H9 (cell line): ENCODE results near the gene NAA10. TPM values are rescaled to one million over a fixed set of nuclear protein-coding genes. Genes with fewer than 3 reads are reported as not detected.

Source experiments
- DNase-seq: peaks from one replicate; pipeline ENCODE4 v3.0.0-alpha.2; 2017
- H2AFZ ChIP-seq: one replicate; pipeline ENCODE4 v1.6.1; 2013; ENCODE audit warnings: mild to moderate bottlenecking, low read length, control low read depth, moderate library complexity
- H2AK5ac ChIP-seq: 2 replicates; pipeline ENCODE4 v1.6.1; 2013; ENCODE audit warnings: low read length, control low read depth, mixed read lengths; ENCODE audit not compliant: insufficient read length
- H2BK120ac ChIP-seq: one replicate; pipeline ENCODE4 v1.6.1; 2013; ENCODE audit warnings: low read depth, mild to moderate bottlenecking, low read length, control low read depth, inconsistent platforms; ENCODE audit not compliant: poor library complexity, severe bottlenecking
- H2BK12ac ChIP-seq: 2 replicates; pipeline ENCODE4 v1.6.1; 2013; ENCODE audit warnings: low read length, control low read depth, mixed read lengths, low read depth; ENCODE audit not compliant: insufficient read length
- H2BK15ac ChIP-seq: 2 replicates; pipeline ENCODE4 v1.6.1; 2013; ENCODE audit warnings: low read depth, low read length, control low read depth
- H2BK20ac ChIP-seq: one replicate; pipeline ENCODE4 v1.6.1; 2013; ENCODE audit warnings: low read depth, mild to moderate bottlenecking, low read length, control low read depth, inconsistent platforms; ENCODE audit not compliant: poor library complexity, severe bottlenecking
- H2BK5ac ChIP-seq: 2 replicates; pipeline ENCODE4 v1.6.1; 2013; ENCODE audit warnings: low read length, control low read depth, mixed read lengths; ENCODE audit not compliant: insufficient read length
- H3K14ac ChIP-seq: 2 replicates; pipeline ENCODE4 v1.6.1; 2013; ENCODE audit warnings: low read length, control low read depth; ENCODE audit not compliant: insufficient read depth
- H3K18ac ChIP-seq: 2 replicates; pipeline ENCODE4 v1.6.1; 2013; ENCODE audit warnings: low read depth, mild to moderate bottlenecking, mixed read lengths, low read length, control low read depth; ENCODE audit not compliant: insufficient read length
- H3K23ac ChIP-seq: 2 replicates; pipeline ENCODE4 v1.6.1; 2013; ENCODE audit warnings: low read length, control low read depth, mixed read lengths, low read depth; ENCODE audit not compliant: insufficient read length
- H3K23me2 ChIP-seq: 2 replicates; pipeline ENCODE4 v1.6.1; 2013; ENCODE audit warnings: low read depth, mild to moderate bottlenecking, mixed read lengths, low read length, control low read depth; ENCODE audit not compliant: insufficient read length, poor library complexity, severe bottlenecking
- H3K27ac ChIP-seq: 2 replicates; pipeline ENCODE4 v1.5.1; 2013; ENCODE audit warnings: low read length, control low read depth, mixed read lengths, low read depth; ENCODE audit not compliant: insufficient read length
- H3K27me3 ChIP-seq: 2 replicates; pipeline ENCODE4 v1.6.1; 2013; ENCODE audit warnings: low read length, control low read depth, inconsistent platforms; ENCODE audit not compliant: insufficient read depth
- H3K4ac ChIP-seq: 2 replicates; pipeline ENCODE4 v1.6.1; 2013; ENCODE audit warnings: low read depth, mild to moderate bottlenecking, control low read depth, inconsistent platforms, low read length, moderate library complexity
- H3K4me1 ChIP-seq: 2 replicates; pipeline ENCODE4 v1.6.1; 2013; ENCODE audit warnings: low read length, control low read depth, inconsistent platforms; ENCODE audit not compliant: insufficient read depth
- H3K4me2 ChIP-seq: 2 replicates; pipeline ENCODE4 v1.6.1; 2013; ENCODE audit warnings: low read length, control low read depth, mixed read lengths; ENCODE audit not compliant: insufficient read length, insufficient read depth
- H3K56ac ChIP-seq: 2 replicates; pipeline ENCODE4 v1.6.1; 2013; ENCODE audit warnings: low read depth, mild to moderate bottlenecking, mixed read lengths, low read length, control low read depth; ENCODE audit not compliant: insufficient read length
- H3K79me1 ChIP-seq: 2 replicates; pipeline ENCODE4 v1.6.1; 2013; ENCODE audit warnings: low read depth, mild to moderate bottlenecking, moderate library complexity, low read length, control low read depth, inconsistent platforms; ENCODE audit not compliant: insufficient read depth, poor library complexity, severe bottlenecking
- H3K79me2 ChIP-seq: 2 replicates; pipeline ENCODE4 v1.6.1; 2013; ENCODE audit warnings: low read length, control low read depth, inconsistent platforms; ENCODE audit not compliant: insufficient read depth
- H3K9ac ChIP-seq: 2 replicates; pipeline ENCODE4 v1.6.1; 2013; ENCODE audit warnings: low read length, control low read depth, mixed read lengths; ENCODE audit not compliant: insufficient read length; ENCODE audit errors: extremely low read depth
- H3K9me3 ChIP-seq: one replicate; pipeline ENCODE4 v1.6.1; 2013; ENCODE audit warnings: low read depth, low read length, inconsistent platforms; ENCODE audit not compliant: control insufficient read depth
- H3T11ph ChIP-seq: one replicate; pipeline ENCODE4 v1.6.1; 2013; ENCODE audit warnings: mild to moderate bottlenecking, low read length, control low read depth, inconsistent platforms
- H4K20me1 ChIP-seq: one replicate; pipeline ENCODE4 v1.6.1; 2013; ENCODE audit not compliant: control insufficient read depth, insufficient read length, insufficient read depth
- H4K5ac ChIP-seq: 2 replicates; pipeline ENCODE4 v1.6.1; 2013; ENCODE audit warnings: low read depth, mild to moderate bottlenecking, mixed read lengths, low read length, control low read depth; ENCODE audit not compliant: insufficient read length
- H4K8ac ChIP-seq: replicated peaks from 2 replicates; pipeline ENCODE4 v1.6.1; 2013; ENCODE audit warnings: low read length, control low read depth, mixed read lengths, low read depth; ENCODE audit not compliant: insufficient read length
- H4K91ac ChIP-seq: 2 replicates; pipeline ENCODE4 v1.6.1; 2013; ENCODE audit warnings: low read depth, mild to moderate bottlenecking, moderate library complexity, mixed read lengths, low read length, control low read depth; ENCODE audit not compliant: insufficient read length
- H3K27ac Mint-ChIP-seq, 3 experiments: 2 replicates in 2 of 3; 3 replicates in 1 of 3; pipeline ENCODE4 v1.8.0; 2020 to 2021; ENCODE audit warnings: mixed read lengths in 3 of 3, mild to moderate bottlenecking in 1 of 3, moderate library complexity in 1 of 3
- H3K27me3 Mint-ChIP-seq: 2 replicates; pipeline ENCODE4 v1.8.0; 2021; ENCODE audit warnings: low read depth, mild to moderate bottlenecking, moderate library complexity, mixed read lengths
- H3K36me3 Mint-ChIP-seq, 3 experiments: 2 replicates in 2 of 3; 3 replicates in 1 of 3; pipeline ENCODE4 v1.8.0; 2020 to 2021; ENCODE audit warnings: low read depth in 3 of 3, mixed read lengths in 3 of 3; ENCODE audit not compliant: insufficient read depth in 1 of 3
- H3K4me1 Mint-ChIP-seq, 2 experiments: 2 replicates each; pipeline ENCODE4 v1.8.0; 2020; ENCODE audit warnings: mixed read lengths in 2 of 2
- H3K4me3 Mint-ChIP-seq, 2 experiments: 2 replicates in 1 of 2; 3 replicates in 1 of 2; pipeline ENCODE4 v1.8.0; 2020 to 2021; ENCODE audit warnings: mild to moderate bottlenecking in 2 of 2, mixed read lengths in 2 of 2, moderate library complexity in 1 of 2
- H3K9me3 Mint-ChIP-seq, 2 experiments: 2 replicates in 1 of 2; 3 replicates in 1 of 2; pipeline ENCODE4 v1.8.0; 2020; ENCODE audit warnings: mild to moderate bottlenecking in 2 of 2, mixed read lengths in 2 of 2, moderate library complexity in 1 of 2
- CTCF ChIP-seq: fragments of 200-600 bp; sonication (generic); conservative IDR thresholded peaks from 3 replicates; pipeline ENCODE4 v1.8.0; 2021; ENCODE audit warnings: antibody characterized with exemption, mild to moderate bottlenecking
- WGBS: extraction: QIAGEN DNeasy Blood & Tissue Kit; methylation state at CpG from one replicate; pipeline ENCODE4 v1.1.7; 2013; ENCODE audit warnings: missing lambda C conversion rate, low lambda C conversion rate, mixed read lengths; ENCODE audit not compliant: insufficient read length; ENCODE audit errors: extremely low coverage; 5-methylcytosine and 5-hydroxymethylcytosine counted together
- total RNA-seq: library from RNA; stranded (reverse); gene quantifications from 2 replicates; pipeline ENCODE4 v1.2.1, GENCODE V29; 2021

NAA10 gene
- total RNA-seq, 1 experiment from 2014 or later = 101 TPM

GRCh38 chrX:153944140-153944799 lies 9.4 kb upstream of the NAA10 start, which contains the start of gene RENBP:
Gene RENBP, minus strand, starts transcription at chrX:153944643. Its CDS starts 33 bp downstream, at chrX:153944610.
- no peak within 1 kb of the TSS for H2AFZ ChIP-seq
- WGBS = no CpG with 5 or more reads among the region's 31 CpGs
- no peak within 1 kb of the TSS for H3K4ac ChIP-seq
- no peaks in the 10 kb centered on the region for H3K27me3 ChIP-seq
- H3K14ac ChIP-seq = 0 out of 2 replicates have a peak within 1 kb of the TSS, but pooled peaks have one; percentile 5
- H3K27ac ChIP-seq = no peak within 1 kb of the TSS
- H4K91ac ChIP-seq = no peak within 1 kb of the TSS
- no peaks in the 10 kb centered on the region for H3K79me1 ChIP-seq
- no peaks in the 10 kb centered on the region for H3K9me3 ChIP-seq
- H3K18ac ChIP-seq = no peak within 1 kb of the TSS
- no peaks in the 10 kb centered on the region for H3K4me1 ChIP-seq
- no peak within 1 kb of the TSS for H2AK5ac ChIP-seq
- no peak within 1 kb of the TSS for H2BK5ac ChIP-seq
- TF ChIP-seq CTCF = no peak
- H3K79me2 ChIP-seq = no peaks in the 10 kb centered on the region
- no peak within 1 kb of the TSS for H2BK12ac ChIP-seq
- no peak within 1 kb of the TSS for H3K9ac ChIP-seq
- H3K23ac ChIP-seq = no peak within 1 kb of the TSS
- H2BK15ac ChIP-seq = no peak within 1 kb of the TSS
- DNase-seq = peak; percentile 67
- Mint-ChIP-seq H3K27ac (peak within 1 kb of the TSS in 1 of 3 experiments; percentile 35; a peak in 1 of 7 replicates), H3K36me3 (peaks cover 9 to 28% (median 18%) of the 10 kb centered on the region in 3 experiments), H3K4me1 (peaks cover 15 to 39% of the 10 kb centered on the region in 2 experiments), H3K27me3 (no peaks in the 10 kb centered on the region), H3K9me3 (peaks cover 19 to 28% of the 10 kb centered on the region in 2 experiments), H3K4me3 (peak within 1 kb of the TSS; percentile 47 to 71; a peak in 3 of 5 replicates)
- no peak within 1 kb of the TSS for H3T11ph ChIP-seq
- no peaks in the 10 kb centered on the region for H3K23me2 ChIP-seq
- H3K4me2 ChIP-seq = no peak within 1 kb of the TSS
- H2BK120ac ChIP-seq = no peak within 1 kb of the TSS
- H4K20me1 ChIP-seq = no peaks in the 10 kb centered on the region
- no peak within 1 kb of the TSS for H4K8ac ChIP-seq
- no peak within 1 kb of the TSS for H4K5ac ChIP-seq
- H2BK20ac ChIP-seq = no peak within 1 kb of the TSS
- H3K56ac ChIP-seq = no peak within 1 kb of the TSS
